HG03066 (cell line): ENCODE measurements around the gene RAB14.

Source experiments
- ATAC-seq: cut with Tn5 transposase; IDR thresholded peaks from one replicate; pipeline ENCODE4 v1.9.1; 2021; ENCODE audit warnings: low read depth; ENCODE audit not compliant: unreplicated experiment

Gene RAB14

DNA sequence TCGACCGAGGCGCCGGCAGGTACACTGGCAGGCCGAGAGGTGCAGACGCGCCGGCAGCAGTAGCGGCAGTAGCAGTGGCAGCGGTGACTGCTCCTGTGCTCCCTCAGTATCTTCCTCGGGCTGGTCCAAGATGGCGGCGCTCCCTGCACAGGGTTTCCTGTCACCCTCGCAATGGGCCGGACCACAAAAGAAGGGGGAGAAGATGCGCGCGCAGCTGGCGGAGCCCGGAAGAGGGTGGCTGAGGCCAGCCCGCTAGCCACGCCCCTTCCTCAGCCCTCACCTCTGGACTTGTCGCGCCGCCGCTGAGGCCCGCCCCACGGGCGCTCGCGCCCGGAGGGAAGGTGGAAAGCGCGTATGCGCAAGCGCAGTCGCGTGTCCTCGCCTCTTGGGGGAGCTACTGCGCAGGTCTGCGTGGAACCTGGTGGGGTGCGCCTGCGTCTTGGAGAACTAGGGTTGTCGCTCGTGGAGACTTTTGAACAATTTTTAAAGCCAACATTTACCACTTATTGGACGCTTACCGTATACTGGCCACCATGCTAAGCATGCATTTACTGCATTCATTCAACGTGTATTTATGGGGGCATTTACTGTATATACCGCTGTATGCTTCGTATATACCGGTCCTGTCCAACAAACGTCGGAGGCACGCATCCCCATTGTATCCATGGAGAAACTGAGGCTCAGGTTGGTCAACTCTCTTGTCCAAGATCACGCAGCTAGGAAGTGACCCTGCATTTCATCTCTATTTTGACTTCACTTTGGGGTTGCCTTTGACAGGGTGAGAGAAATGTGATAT is at the start of gene RAB14:
TSS of gene RAB14 (minus strand) at position 132 of the 796 bp plus-strand sequence. CDS start 8,457 bp downstream, outside the sequence.
- ATAC-seq = peak; percentile 75

DNA sequence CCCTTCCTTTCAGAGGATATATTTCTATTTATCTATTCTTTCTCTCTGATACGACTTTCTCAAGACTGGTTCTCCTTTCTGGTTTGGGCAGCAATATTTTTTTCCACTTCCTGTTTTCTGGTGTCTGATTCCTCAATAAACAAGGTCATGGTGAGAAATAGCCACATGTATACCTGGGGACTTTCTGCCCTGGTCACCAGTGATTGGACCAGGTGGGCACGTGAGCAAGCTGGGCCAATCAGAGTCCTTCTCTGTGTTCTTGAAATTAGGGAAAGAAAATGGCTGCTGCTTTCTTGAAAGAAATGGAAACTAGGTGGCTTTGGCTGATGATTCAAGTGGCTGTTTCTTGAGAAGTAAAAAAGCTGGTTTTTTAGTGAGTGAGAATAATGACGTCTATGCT is 47.9 kb upstream of the RAB14 start:
- no peak for ATAC-seq

DNA sequence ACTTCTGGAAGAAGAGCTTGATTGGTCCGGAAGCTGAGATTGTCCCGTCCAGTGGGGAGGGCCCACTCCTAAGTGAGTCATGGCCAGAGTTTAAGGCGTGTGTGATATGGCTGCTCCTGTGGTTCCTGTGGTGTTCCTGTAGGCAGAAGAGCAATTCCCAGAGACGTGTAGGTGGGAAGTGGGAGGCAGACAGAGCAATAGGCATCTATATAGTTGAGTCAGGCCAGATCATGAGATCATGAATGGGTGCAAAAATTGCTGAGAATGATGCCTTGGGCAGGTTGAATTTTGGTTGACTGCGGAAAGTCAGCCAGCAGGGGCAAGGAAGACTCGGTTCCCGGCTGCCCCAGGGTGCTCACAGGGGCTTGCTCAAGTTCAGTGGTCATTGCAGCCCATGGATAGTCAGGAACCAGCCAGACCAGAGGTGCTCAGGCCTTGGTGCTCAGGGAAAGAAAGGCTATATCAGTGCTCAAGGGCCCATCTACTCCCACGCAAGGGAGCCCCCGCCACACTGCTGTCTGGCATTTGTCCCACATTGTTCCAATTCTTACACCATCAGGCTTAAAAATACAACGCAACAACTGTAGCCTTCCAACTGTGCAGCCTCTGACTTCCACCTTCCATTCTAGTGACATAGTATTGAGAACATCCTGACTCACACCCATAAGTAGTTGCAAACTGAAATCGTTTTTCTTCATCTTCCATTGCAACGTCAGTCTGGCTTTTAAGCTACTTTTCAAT is 45.3 kb upstream of the RAB14 start:
- ATAC-seq = no peak

DNA sequence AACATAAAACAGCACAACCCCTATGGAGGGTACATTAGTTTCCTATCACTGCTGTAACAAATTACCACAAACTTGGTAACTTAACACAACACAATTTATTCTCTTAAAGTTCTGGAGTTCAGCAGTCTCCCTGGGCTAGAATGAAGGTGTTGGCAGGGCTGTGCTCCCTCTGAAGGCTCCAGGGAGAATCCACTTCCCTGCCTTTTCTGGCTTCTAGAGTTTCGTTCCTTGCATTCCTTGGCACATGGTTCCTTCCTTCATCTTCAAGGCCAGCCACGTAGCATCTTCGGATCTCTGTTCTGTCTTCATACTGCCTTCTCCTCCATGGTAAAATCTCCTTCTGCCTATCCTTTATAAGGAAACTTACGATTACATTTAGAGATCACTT is 41.3 kb upstream of the RAB14 start:
- no peak for ATAC-seq

DNA sequence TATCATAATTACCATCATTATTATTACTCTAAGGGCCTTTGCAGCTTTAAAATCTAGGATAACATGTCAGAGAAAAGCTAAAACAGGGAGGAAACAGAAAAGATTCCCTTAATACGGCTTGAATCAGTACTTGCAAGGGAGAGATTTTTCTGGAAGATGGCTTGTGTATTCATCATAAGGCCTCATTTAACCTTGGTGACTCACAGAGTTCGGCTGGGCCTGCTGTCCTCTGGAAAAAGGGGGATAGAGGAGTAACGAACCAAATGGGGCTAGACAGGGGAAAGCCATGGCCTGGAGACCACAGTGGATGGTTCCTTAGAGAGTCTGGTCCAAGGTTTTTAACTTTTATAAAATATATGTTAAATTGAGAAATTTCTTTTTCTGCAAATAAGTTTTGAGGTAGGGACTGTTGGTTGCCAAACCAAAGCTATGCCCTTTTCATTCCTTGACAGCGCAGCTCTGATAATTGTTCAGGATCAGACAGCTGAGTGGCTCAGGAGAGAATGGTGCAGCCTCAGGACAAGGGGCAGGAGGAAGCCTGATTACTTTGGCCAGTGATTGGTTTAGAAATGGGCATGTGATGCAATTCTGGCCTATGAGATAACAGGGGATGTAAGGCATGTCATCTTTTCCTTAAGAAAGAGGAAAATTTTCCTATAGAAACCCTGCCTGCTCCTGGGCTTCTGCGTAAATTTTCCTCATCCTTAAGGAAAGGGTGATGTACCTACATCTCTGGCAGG is 40.7 kb upstream of the RAB14 start:
- no peak for ATAC-seq

DNA sequence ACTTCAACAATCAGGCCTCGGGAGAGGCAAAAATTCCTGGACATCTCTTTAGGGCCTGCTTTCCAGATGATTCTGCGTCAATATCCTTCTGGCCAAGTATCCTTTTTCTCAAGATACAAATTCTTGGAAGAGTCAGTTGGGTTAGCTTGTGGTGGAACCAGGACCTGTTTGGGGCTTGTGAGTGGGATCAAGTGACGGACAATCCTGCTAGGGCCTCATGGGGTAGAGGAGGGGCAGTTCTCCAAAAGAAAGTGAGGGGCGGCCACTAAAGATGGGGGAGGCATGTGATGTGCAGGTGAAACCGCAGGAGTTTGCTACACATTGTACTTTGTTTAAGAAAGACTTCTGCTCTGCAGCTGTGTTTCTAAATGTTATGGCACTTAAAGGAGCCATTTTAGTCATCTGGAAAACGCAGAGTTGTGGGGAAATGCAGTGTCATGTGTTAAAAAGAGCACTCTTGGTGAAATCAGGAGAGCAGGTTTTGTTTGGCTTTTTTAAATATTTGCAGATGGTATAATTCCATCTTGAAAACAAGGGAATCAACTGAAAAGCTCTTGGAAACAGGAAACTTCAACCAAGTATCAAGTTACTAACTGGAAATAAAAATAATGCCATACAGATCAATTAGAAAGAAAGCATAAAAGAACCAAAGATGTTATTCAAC is 38.9 kb upstream of the RAB14 start:
- no peak for ATAC-seq

DNA sequence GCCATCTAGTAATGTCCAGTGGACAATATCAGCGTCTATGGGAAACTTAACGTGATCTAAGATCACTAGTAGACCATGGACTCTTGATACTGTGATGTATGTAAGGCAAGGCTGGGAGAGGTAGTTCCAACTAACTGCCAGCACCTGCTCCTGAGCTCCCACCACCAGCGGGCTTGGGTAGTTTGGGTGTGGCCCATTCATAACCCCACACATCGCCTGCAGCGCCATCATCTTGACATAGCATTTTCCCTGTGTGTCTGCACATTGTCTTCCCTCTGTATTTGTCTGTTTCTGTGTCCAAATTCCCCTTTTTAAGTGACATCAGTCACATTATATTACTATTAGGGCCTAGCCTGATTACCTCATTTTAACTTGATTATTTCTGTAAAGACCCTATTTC is 38.2 kb upstream of the RAB14 start:
- no peak for ATAC-seq

DNA sequence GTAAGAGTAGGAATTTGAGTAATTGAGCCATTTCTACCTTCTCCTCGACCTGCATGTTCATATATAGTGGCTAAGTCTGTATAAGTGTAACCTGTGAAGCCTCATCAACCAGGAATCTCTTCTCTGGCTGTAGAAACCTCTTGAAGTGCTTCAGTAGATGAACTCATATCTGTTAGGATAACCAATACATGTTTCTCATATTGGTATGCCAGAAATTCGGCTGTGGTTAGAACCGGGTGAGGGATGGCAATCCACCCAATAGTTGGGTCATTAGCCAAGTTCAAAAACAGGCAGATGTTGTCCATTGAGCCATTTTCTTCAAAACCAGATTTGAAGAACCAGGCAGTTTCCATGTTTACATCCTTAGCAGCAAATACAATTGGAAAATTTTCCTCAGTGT is 37.4 kb upstream of the RAB14 start:
- no peak for ATAC-seq

DNA sequence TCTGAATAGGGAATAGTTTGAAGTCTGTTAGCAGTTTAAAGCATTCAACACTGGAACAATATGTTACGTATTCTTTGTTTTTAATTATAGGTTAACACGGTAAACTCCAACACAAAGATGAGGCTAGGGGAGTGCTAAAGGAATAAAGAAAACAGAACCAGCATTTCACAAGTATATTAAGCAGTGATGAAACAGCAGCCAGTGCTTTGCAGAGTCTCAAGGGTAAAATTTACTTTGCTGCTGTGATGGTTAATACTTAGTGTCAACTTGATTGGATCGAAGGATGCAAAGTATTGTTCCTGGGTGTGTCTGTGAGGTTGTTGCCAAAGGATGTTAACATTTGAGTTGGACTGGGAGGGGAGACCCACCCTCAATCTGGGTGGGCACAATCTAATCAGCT is 36.2 kb upstream of the RAB14 start:
- no peak for ATAC-seq

DNA sequence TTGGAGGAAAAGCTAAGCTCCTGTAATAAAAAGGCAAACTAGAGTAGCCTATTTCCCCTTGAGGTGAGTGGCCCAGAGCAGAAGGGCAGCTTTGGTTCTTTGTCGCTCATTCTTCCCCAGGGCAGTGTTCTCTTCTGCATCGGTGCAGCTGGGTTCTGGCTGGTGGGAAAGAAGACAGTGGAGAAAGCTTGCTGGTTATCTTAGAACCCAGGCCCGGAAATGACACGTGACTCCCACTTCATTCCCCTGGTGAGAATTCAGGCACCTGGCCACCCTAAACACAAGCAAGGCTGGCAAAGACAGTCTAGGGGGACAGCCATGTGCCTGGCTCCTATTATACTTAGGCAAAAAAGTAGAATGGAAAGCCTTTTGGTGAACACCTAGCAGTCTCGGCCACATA is 33.8 kb upstream of the RAB14 start:
- no peak for ATAC-seq

DNA sequence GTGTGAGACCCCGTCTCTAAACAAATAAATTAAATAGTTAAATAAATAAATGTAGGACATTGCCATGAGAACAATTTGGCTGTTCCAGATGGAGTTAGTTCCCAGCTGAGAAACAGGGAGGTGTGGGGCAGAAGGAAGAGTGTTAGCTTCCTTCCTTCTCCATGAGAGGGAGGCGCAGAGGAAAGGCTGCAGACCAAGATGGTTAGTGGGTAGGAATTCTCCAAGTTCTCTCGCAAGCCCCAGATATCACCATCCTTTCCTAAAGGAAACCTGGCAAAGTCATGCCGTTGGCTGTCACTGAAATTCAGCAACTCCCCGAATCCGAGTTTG is 33.1 kb upstream of the RAB14 start:
- ATAC-seq = no peak

DNA sequence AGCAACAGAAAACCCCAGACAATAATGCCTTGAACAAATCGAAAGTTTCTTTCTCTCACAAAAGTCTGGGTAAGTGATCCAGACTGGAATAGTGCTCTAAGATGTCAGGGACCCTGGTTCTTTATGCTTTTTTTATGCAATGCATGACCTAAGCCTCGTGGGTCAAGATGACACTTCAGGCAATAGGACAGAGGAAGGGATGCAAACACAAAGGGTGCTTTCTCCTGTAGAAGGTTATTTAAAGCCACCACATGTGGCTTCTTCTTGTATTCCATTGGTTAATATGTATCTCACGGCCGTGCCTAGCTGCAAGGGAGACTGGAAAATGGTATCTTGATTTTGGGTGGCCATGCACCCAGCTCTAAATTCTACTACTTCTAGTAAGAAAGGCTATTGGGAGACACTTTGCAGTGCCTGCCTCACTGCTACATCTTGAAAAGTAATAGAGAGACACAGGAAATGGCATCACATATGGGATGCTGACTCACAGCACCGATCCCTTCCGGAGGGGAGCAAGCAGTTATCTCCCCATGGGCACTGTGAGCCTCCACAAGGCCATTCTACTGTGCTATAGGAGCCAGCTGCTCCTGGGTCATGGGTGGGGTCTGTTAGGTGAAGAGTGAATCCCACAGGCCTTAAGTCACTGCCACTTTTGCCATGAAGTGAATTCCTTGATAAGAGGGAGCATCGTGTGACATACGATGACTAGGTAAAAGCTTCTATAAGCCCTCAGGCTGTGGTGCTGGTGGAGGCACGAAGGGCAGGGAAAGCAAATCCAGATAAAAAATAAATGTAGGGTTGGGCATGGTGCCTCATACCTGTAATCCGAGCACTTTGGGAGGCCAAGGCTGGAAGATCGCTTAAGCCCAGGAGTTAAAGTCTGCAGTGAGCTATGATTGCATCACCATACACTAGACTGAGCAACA is 32.5 kb upstream of the RAB14 start:
- no peak for ATAC-seq

DNA sequence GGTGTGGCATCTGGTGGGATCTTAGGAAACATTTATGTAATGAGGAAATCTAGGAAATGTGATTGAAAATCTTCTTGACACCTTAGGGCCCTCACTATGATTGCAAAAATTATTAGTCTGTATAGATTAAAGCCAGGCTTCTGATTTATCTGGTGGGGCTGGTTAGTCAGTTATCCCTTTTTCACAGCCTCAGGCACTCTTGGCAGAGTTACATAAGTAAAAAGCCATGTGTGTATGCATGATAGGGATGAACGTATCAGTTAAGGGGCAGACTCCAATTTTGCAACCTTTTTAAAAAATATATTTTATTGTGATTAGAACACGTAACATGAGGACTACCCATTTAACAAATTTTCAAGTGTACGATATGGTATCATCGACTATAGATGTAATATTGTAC is 30.6 kb upstream of the RAB14 start:
- no peak for ATAC-seq

DNA sequence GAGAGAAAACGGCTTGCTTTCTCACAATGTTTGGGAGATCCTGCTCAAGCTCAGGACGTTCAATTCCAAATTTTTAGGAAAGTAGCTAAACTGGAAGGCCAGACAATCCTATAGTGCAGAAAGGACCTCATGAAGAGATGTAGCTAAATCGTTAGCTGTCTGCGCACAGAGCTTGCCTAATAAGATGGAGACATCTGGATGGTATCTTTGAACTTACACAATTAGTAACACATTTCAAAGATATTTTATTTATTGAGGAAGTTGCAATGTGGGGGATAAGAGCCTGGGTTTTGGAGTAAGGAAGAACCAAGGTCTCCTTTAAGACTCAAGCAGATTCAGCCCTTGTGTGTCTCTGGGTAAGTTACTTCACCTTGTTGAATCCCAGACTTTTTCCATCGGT is 28.6 kb upstream of the RAB14 start:
- no peak for ATAC-seq

DNA sequence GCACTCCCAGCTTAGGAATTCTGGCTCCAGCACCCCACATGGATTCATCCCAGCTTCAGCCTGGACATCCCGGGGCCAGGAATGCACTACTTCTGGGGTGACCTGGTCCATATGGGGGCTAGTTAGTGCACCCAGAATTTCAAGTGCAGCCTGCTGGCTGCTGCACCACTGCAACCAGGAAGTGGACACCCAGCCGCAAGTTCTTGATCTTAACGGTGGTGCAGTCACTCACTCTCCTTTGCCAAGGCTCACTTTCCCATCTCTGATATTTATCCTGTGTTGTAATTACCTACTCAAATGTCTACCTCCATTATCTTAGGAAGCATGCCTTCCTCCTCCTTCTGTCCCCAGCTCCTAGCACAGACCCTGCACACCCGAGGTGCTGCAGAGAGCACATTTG is 26.2 kb upstream of the RAB14 start:
- no peak for ATAC-seq

DNA sequence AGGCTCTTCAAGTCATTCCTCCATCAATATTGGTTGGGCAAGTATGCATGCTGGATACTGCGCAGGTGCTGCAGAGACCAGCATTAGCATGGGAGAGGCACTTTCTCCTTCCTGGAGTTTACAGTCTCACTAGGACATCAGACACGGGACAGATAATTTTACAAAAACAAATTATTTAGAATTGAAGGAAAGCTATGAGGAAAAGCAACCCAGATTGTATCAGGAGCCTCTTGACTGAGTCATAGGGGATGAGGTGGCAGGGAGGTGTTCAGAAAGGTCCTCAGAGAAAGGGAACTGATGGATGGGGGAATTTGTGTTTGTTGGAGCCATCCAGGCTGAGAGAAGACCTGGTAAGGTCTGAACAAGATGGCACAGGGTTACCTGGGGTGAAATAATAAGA is 24.5 kb upstream of the RAB14 start:
- no peak for ATAC-seq

DNA sequence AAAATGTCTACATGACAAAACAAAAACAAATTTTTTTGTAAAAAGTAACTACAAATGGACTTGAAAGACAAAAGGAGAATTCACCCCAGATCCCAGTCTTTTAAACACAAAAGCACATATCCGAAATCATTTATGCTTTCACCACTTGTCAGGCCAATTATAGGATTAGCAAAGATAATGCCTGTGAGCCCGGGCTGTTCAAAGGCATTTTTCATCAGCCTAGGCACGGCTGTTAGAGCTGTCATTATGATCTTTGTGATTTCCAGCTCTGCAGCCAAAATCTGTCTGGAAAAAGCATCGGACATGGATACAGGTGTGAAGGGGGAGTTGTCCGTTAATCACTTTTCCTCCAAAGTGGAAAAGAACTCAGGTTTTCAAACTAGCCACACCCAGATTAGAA is 23.6 kb upstream of the RAB14 start:
- no peak for ATAC-seq

DNA sequence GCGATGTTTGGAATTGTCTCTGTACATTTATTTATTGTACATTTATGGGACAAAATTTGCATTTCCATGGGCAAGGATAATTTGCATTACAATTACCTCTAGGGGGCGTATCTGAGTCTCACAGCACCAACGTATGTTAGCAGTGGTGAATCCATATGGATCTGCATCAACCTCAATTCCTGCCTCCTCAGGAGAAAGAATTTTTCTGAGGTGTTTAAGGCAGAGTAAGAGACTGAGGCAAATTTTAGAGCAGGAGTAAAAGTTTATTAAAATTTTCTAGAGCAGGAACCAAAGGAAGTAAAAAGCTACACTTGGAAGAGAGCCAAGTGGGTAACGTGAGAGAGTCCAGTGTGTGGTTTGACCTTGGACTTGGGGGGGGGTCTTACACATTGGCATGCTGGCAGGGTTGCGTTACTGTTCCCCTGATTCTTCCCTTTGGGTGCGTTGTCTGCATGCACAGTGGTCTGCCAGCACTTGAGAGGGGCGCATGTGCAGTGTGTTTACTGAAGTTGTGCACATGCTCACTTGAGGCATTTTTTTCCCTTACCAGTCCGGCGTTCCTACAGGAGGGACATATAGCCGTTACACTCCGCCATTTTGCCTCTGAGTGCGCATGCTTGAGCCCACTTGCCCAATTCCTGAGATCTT is 21.0 kb upstream of the RAB14 start:
- no peak for ATAC-seq

DNA sequence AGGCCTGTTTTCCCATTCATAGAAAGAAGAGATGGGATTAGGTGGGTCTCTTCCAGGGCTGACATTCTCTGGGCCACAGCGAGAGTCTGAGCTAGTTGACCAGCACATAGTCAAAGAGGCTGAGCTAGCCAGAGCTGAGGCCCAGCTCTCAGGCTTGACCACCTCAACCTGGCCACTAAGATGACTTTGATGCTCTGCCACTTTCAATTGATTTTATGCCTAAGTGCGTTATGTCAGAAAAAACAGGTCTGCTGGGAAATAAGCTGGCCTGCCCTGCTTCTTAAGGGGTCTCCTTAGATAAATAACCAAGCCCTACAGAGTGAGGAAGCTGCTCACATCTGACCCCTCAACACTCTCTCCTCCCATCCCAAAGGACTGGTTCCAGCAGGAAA is 20.0 kb upstream of the RAB14 start:
- no peak for ATAC-seq
